HG02840 (cell line): ENCODE measurements around the gene RBMS2.
"Not testable (repeated sequence)": the region's sequence is repeated elsewhere in the genome, so short reads cannot be mapped to it uniquely, and the experiment has no call there.

ENCODE experiments used
- ATAC-seq: cut with Tn5 transposase; IDR thresholded peaks from one replicate; pipeline ENCODE4 v1.9.1; 2021; ENCODE audit warnings: mild to moderate bottlenecking, moderate library complexity, moderate number of reproducible peaks; ENCODE audit not compliant: unreplicated experiment, low FRiP score

Gene RBMS2

GRCh38 chr12:56521590-56522371, at the start of gene RBMS2:
TSS of gene RBMS2 (plus strand) at chr12:56521820. CDS start at chr12:56522024, 204 bp downstream.
- ATAC-seq = no peak

GRCh38 chr12:56474389-56474788, 47.2 kb upstream of the RBMS2 start:
- no peak for ATAC-seq

- no peak for ATAC-seq
Measured at GRCh38 chr12:56476143-56476542, 45.5 kb upstream of the RBMS2 start.

- no peak for ATAC-seq
Measured at GRCh38 chr12:56476972-56477432, 44.6 kb upstream of the RBMS2 start.

GRCh38 chr12:56477521-56478225, 43.9 kb upstream of the RBMS2 start:
- ATAC-seq = no peak

GRCh38 chr12:56479625-56480024, 42.0 kb upstream of the RBMS2 start:
- ATAC-seq = no peak

GRCh38 chr12:56484566-56484965, 37.1 kb upstream of the RBMS2 start:
- no peak for ATAC-seq

GRCh38 chr12:56486694-56487093, 34.9 kb upstream of the RBMS2 start:
- no peak for ATAC-seq

- no peak for ATAC-seq
Measured at GRCh38 chr12:56487448-56488040, 34.1 kb upstream of the RBMS2 start.

- ATAC-seq = peak; percentile 76
Measured at GRCh38 chr12:56488041-56488955, 33.3 kb upstream of the RBMS2 start, which contains the start of gene GLS2. TSS of gene GLS2 (minus strand) at chr12:56488161. CDS start at chr12:56488118, 43 bp downstream.

GRCh38 chr12:56490360-56490759, 31.3 kb upstream of the RBMS2 start:
- ATAC-seq = no peak

GRCh38 chr12:56493409-56494105, 28.1 kb upstream of the RBMS2 start:
- ATAC-seq = not testable (repeated sequence)

- not testable (repeated sequence) for ATAC-seq
Measured at GRCh38 chr12:56494106-56494415, 27.6 kb upstream of the RBMS2 start.

GRCh38 chr12:56494481-56494880, 27.1 kb upstream of the RBMS2 start:
- ATAC-seq = not testable (repeated sequence)

GRCh38 chr12:56496704-56497103, 24.9 kb upstream of the RBMS2 start:
- ATAC-seq = not testable (repeated sequence)

- ATAC-seq = not testable (repeated sequence)
Measured at GRCh38 chr12:56498126-56498902, 23.3 kb upstream of the RBMS2 start.

- not testable (repeated sequence) for ATAC-seq
Measured at GRCh38 chr12:56499452-56499851, 22.2 kb upstream of the RBMS2 start.

GRCh38 chr12:56499879-56500278, 21.7 kb upstream of the RBMS2 start:
- ATAC-seq = not testable (repeated sequence)

- ATAC-seq = no peak
Measured at GRCh38 chr12:56510786-56511185, 10.8 kb upstream of the RBMS2 start.
